ENCODE data around the gene CAPZA1. TPM values are rescaled to one million over a fixed set of nuclear protein-coding genes. Genes with fewer than 3 reads are reported as not detected.
A peak's percentile ranks its signal among the peaks of the same experiment; 100 is the strongest.

Gene CAPZA1
- polyA plus RNA-seq, 1 donor from 2014 or later: 82.2 TPM

DNA sequence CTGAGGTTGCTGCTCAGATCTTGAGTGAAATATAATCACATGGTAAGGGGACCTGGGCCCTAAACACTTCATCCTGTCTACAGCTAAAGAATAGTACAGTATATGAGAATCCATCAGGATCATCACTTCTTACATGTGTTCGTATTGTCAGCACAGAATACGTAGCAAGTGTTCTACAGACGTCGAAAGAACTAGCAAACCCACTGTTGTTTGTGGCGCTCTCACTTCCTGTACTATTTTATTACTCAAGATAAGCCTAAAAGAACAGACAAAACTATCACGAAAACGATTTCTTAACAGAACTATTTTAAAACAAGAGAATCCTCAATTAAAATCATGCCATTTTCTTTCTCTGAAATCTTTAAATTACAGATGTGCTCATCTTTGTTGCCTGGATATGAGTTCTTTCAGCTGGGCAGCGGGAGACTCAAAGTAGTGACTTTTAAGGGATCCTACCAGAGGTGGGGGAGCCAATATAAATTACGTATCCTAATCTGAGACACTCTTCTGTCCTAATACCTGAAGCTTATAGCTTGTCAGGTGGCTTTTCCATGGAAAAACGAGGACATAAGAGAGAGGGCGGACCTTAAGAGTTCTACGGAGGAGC, 1.4 kb upstream of the CAPZA1 start:
- Histone ChIP-seq H3K27ac (ENCODE audit: low read length) (peak overlapping the region; percentile 97), H3K9ac (ENCODE audit: low read length) (peak overlapping the region; percentile 92), H2AFZ (ENCODE audit: low read depth, low read length) (peak overlapping the region; percentile 89), H3K36me3 (ENCODE audit: insufficient read depth, low read length) (no peaks in the 10 kb centered on the region), H3K4me3 (ENCODE audit: low read length) (peak overlapping the region; percentile 80), H3K9me3 (ENCODE audit: low read length) (no peaks in the 10 kb centered on the region), H3K4me2 (ENCODE audit: low read length) (peak overlapping the region; percentile 94), H4K20me1 (ENCODE audit: insufficient read depth) (no peaks in the 10 kb centered on the region), H3K27me3 (ENCODE audit: insufficient read depth, low read depth, low read length) (no peaks in the 10 kb centered on the region), H3F3A (ENCODE audit: insufficient read depth, low read length, poor library complexity, severe bottlenecking) (no peaks in the 10 kb centered on the region), H3K79me2 (replicated peaks; ENCODE audit: insufficient read depth, low read length) (peaks cover 64% of the 10 kb centered on the region), H3K9me2 (ENCODE audit: insufficient read depth, low read length) (no peaks in the 10 kb centered on the region)
- TF ChIP-seq MXI1 (conservative IDR thresholded peaks at IDR 0.05; ENCODE audit: poor library complexity, severe bottlenecking): no peak
- TF ChIP-seq, protein P1, sequence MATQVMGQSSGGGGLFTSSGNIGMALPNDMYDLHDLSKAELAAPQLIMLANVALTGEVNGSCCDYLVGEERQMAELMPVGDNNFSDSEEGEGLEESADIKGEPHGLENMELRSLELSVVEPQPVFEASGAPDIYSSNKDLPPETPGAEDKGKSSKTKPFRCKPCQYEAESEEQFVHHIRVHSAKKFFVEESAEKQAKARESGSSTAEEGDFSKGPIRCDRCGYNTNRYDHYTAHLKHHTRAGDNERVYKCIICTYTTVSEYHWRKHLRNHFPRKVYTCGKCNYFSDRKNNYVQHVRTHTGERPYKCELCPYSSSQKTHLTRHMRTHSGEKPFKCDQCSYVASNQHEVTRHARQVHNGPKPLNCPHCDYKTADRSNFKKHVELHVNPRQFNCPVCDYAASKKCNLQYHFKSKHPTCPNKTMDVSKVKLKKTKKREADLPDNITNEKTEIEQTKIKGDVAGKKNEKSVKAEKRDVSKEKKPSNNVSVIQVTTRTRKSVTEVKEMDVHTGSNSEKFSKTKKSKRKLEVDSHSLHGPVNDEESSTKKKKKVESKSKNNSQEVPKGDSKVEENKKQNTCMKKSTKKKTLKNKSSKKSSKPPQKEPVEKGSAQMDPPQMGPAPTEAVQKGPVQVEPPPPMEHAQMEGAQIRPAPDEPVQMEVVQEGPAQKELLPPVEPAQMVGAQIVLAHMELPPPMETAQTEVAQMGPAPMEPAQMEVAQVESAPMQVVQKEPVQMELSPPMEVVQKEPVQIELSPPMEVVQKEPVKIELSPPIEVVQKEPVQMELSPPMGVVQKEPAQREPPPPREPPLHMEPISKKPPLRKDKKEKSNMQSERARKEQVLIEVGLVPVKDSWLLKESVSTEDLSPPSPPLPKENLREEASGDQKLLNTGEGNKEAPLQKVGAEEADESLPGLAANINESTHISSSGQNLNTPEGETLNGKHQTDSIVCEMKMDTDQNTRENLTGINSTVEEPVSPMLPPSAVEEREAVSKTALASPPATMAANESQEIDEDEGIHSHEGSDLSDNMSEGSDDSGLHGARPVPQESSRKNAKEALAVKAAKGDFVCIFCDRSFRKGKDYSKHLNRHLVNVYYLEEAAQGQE (IDR thresholded peaks at IDR 0.05; ENCODE audit: borderline replicate concordance): no peak
- TF ChIP-seq, protein P2, sequence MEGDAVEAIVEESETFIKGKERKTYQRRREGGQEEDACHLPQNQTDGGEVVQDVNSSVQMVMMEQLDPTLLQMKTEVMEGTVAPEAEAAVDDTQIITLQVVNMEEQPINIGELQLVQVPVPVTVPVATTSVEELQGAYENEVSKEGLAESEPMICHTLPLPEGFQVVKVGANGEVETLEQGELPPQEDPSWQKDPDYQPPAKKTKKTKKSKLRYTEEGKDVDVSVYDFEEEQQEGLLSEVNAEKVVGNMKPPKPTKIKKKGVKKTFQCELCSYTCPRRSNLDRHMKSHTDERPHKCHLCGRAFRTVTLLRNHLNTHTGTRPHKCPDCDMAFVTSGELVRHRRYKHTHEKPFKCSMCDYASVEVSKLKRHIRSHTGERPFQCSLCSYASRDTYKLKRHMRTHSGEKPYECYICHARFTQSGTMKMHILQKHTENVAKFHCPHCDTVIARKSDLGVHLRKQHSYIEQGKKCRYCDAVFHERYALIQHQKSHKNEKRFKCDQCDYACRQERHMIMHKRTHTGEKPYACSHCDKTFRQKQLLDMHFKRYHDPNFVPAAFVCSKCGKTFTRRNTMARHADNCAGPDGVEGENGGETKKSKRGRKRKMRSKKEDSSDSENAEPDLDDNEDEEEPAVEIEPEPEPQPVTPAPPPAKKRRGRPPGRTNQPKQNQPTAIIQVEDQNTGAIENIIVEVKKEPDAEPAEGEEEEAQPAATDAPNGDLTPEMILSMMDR (IDR thresholded peaks at IDR 0.05; ENCODE audit: poor library complexity, severe bottlenecking): no peak
- TF ChIP-seq POLR2AphosphoS5 (IDR thresholded peaks at IDR 0.05): no peak
- TF ChIP-seq TAF1 (IDR thresholded peaks at IDR 0.05; ENCODE audit: low read depth): no peak
- no peak for TF ChIP-seq RAD21 (conservative IDR thresholded peaks at IDR 0.05)
- no peak for TF ChIP-seq EP300 (conservative IDR thresholded peaks at IDR 0.05; ENCODE audit: poor library complexity, severe bottlenecking)

DNA sequence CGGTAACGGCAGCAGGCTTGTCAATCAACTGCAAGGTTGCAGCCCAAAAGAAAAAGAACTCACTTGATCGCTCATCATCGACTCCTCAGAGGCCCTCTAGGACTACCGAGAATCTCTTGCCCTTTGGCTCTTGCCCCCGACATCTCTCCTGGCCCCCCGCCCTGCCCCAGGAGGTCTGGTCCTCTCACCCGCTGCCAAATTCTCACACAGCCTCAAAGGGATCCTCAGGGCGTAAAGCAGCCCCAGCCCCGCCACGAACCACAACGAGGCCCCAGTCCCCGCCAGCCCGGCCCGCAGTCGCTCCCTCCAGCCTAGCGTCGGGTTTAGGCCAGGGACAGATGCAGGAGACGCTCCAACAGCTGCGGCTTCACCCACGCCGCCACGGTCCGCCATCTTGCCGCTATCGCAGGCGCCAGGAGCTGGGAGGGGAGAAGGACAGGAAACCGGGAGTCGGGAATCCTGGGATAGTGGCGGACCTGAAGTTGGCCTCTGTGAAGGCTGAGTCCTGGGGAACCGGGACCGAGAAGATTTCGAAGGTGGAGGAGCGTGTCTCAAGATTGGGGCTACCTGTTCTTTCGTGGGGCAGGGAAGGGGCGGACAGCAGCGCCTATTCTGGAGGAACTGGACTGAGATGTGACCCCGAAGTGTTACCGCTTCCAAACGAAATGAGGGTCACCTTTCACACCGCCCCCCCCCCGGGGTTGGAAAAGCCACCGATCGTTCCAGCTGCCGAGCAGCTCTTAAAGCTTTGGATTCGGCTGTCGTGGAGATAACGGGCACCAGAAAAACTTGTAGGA, 713 bp upstream of the CAPZA1 start, which contains the start of gene ST7L:
TSS of gene ST7L (minus strand) at position 421 of the 797 bp plus-strand sequence. CDS start at position 393, 28 bp downstream.
- H4K20me1 ChIP-seq (ENCODE audit: insufficient read depth): no peaks in the 10 kb centered on the region
- H3K4me3 ChIP-seq (ENCODE audit: low read length): peak within 1 kb of the TSS; percentile 80
- no peaks in the 10 kb centered on the region for H3K27me3 ChIP-seq (ENCODE audit: insufficient read depth, low read depth, low read length)
- H3K4me2 ChIP-seq (ENCODE audit: low read length): peak within 1 kb of the TSS; percentile 94
- H3K79me2 ChIP-seq (replicated peaks; ENCODE audit: insufficient read depth, low read length): peaks cover 64% of the 10 kb centered on the region
- TF ChIP-seq, protein P2 (IDR thresholded peaks at IDR 0.05; ENCODE audit: poor library complexity, severe bottlenecking): no peak
- TF ChIP-seq EP300 (conservative IDR thresholded peaks at IDR 0.05; ENCODE audit: poor library complexity, severe bottlenecking) (no peak), SMC3 (conservative IDR thresholded peaks at IDR 0.05; ENCODE audit: poor library complexity) (peak; percentile 10), EZH2 (IDR thresholded peaks at IDR 0.05; ENCODE audit: borderline replicate concordance, insufficient read depth, low read length, poor library complexity, severe bottlenecking) (no peak), TAF1 (IDR thresholded peaks at IDR 0.05; ENCODE audit: low read depth) (peak; percentile 97), RAD21 (conservative IDR thresholded peaks at IDR 0.05) (no peak), MXI1 (conservative IDR thresholded peaks at IDR 0.05; ENCODE audit: poor library complexity, severe bottlenecking) (peak; percentile 78), POLR2AphosphoS5 (IDR thresholded peaks at IDR 0.05) (peak; percentile 87)
- TF ChIP-seq, protein P1 (IDR thresholded peaks at IDR 0.05; ENCODE audit: borderline replicate concordance): peak; percentile 98
- peak within 1 kb of the TSS; percentile 89 for H2AFZ ChIP-seq (ENCODE audit: low read depth, low read length)
- H3F3A ChIP-seq (ENCODE audit: insufficient read depth, low read length, poor library complexity, severe bottlenecking): no peaks in the 10 kb centered on the region
- H3K9ac ChIP-seq (ENCODE audit: low read length): peak within 1 kb of the TSS; percentile 92
- H3K27ac ChIP-seq (ENCODE audit: low read length): peak within 1 kb of the TSS; percentile 97
- H3K9me3 ChIP-seq (ENCODE audit: low read length): no peaks in the 10 kb centered on the region
- H3K36me3 ChIP-seq (ENCODE audit: insufficient read depth, low read length): no peaks in the 10 kb centered on the region
- no peaks in the 10 kb centered on the region for H3K9me2 ChIP-seq (ENCODE audit: insufficient read depth, low read length)

Measured in neural cell (in vitro differentiated cells).